CD8-positive, alpha-beta memory T cell (primary cell): ENCODE measurements around the gene SLC9A9. TPM values are rescaled to one million over a fixed set of nuclear protein-coding genes. Genes with fewer than 3 reads are reported as not detected.

Experiments used
- CTCF ChIA-PET: fragments of 350-600 bp; sonication (Branson Sonifier 250); formaldehyde crosslinking; loops from one replicate; lab custom pipeline; 2021; ENCODE audit warnings: antibody characterized with exemption; lab: Charles Lee
- POLR2A ChIA-PET: fragments of 350-600 bp; sonication (Branson Sonifier 250); formaldehyde crosslinking; loops from one replicate; lab custom pipeline; 2021; ENCODE audit warnings: antibody characterized with exemption; lab: Charles Lee
- DNase-seq, 5 donors: peaks; one replicate each; pipeline versions ENCODE4 v3.0.0 to v3.0.0-alpha.2; 2020 to 2022; ENCODE audit warnings: mixed read lengths in 1 of 5
- H3K27ac ChIP-seq: one replicate; pipeline ENCODE4 v1.7.0; 2013; ENCODE audit warnings: low read depth, mild to moderate bottlenecking, low read length, moderate library complexity
- H3K27me3 ChIP-seq: 2 replicates; pipeline ENCODE4 v1.7.0; 2013; ENCODE audit warnings: low read length, mild to moderate bottlenecking; ENCODE audit not compliant: insufficient read depth, poor library complexity, severe bottlenecking
- H3K36me3 ChIP-seq: 2 replicates; pipeline ENCODE4 v1.7.0; 2013; ENCODE audit warnings: mild to moderate bottlenecking, low read length, moderate library complexity; ENCODE audit not compliant: insufficient read depth
- H3K4me1 ChIP-seq: 2 replicates; pipeline ENCODE4 v1.7.0; 2013; ENCODE audit warnings: mild to moderate bottlenecking, low read length, moderate library complexity; ENCODE audit not compliant: insufficient read depth
- H3K4me3 ChIP-seq: 2 replicates; pipeline ENCODE4 v1.7.0; 2013; ENCODE audit warnings: mild to moderate bottlenecking, low read length
- H3K9me3 ChIP-seq: 2 replicates; pipeline ENCODE4 v1.7.0; 2013; ENCODE audit warnings: mild to moderate bottlenecking, low read length
- H3K27ac Mint-ChIP-seq, 8 donors: one replicate each; pipeline ENCODE4 v1.8.0; 2020 to 2021; ENCODE audit warnings: mixed read lengths in 8 of 8, mild to moderate bottlenecking in 6 of 8, inconsistent platforms in 3 of 8, moderate library complexity in 3 of 8
- H3K27me3 Mint-ChIP-seq, 2 donors: one replicate each; pipeline ENCODE4 v1.8.0; 2020 to 2021; ENCODE audit warnings: mixed read lengths in 2 of 2, mild to moderate bottlenecking in 1 of 2, moderate library complexity in 1 of 2
- H3K36me3 Mint-ChIP-seq, 3 donors: one replicate each; pipeline ENCODE4 v1.8.0; 2020 to 2021; ENCODE audit warnings: mixed read lengths in 3 of 3, inconsistent platforms in 1 of 3, mild to moderate bottlenecking in 1 of 3
- H3K4me1 Mint-ChIP-seq, 3 donors: one replicate each; pipeline ENCODE4 v1.8.0; 2020 to 2021; ENCODE audit warnings: mixed read lengths in 3 of 3, inconsistent platforms in 1 of 3, mild to moderate bottlenecking in 1 of 3
- H3K4me3 Mint-ChIP-seq, 7 donors: one replicate each; pipeline ENCODE4 v1.8.0; 2020 to 2021; ENCODE audit warnings: mixed read lengths in 7 of 7, mild to moderate bottlenecking in 6 of 7, moderate library complexity in 4 of 7, inconsistent platforms in 2 of 7
- H3K9me3 Mint-ChIP-seq, 5 donors: one replicate each; pipeline ENCODE4 v1.8.0; 2020 to 2022; ENCODE audit warnings: mixed read lengths in 5 of 5, mild to moderate bottlenecking in 3 of 5, moderate library complexity in 2 of 5, inconsistent platforms in 1 of 5
- polyA plus RNA-seq: library from polyadenylated mRNA; unstranded; fragments of 300-500 nt; fragmentation: Illumina TruSeq; gene quantifications from one replicate; pipeline ENCODE4 v1.2.3, GENCODE V29; 2021
- total RNA-seq, 2 experiments: library from RNA; stranded (reverse); gene quantifications; one replicate each; pipeline ENCODE4 v1.2.3, GENCODE V29; 2021

Gene SLC9A9
- total and polyA plus RNA-seq, 3 experiments from 2014 or later, result 1.2 to 18.0 (median 2.2) TPM

DNA sequence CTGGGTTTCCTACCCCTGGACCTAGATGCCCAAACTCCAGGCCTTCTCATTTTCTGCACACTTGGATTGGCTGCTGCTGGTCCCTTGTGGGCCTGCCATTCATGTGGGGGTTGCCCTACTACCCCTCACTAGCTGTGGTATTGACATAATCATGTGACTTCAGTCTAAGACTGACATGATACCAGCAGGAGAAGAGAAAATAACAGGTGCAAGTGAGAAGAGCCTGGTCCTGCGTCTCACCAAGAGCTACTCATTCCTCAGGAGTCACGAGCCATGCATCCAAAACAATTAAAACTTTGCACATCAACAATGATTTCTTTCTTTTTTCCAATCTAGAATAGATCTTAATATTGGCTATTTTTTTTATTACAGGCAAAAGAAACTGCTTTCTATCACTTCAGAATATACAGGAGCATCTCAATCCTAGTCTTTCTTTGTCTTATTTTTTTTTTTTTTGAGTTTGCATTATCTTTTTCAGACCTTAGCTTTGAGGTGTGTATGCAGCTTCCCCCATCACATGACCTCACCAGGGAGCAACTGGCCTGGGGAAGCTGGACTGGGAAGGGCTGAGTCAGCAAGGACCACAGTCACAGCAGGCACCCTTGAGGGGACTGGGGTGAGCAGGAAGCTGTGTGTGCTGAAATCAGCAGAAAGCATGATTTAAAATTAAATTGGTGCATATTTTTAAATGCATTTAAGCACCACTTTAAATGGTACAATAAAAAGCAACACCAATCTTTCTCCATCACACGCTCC, 27.6 kb downstream of the SLC9A9 start:
- POLR2A ChIA-PET, result no interaction called here
- no peak for DNase-seq
- no peaks in the 10 kb centered on the region for H3K9me3 ChIP-seq
- Mint-ChIP-seq H3K36me3 (peaks cover 4 to 11% (median 8%) of the 10 kb centered on the region in 3 donors), H3K4me3 (no peak overlapping the region), H3K27ac (peak overlapping the region in 2 of 8 donors; percentile 14 to 29), H3K9me3 (peaks cover 0 to 6% (median 0%) of the 10 kb centered on the region in 5 donors), H3K4me1 (peaks cover 17 to 48% (median 29%) of the 10 kb centered on the region in 3 donors), H3K27me3 (no peaks in the 10 kb centered on the region)
- H3K27me3 ChIP-seq, result no peaks in the 10 kb centered on the region
- H3K27ac ChIP-seq, result no peak overlapping the region
- H3K36me3 ChIP-seq, result no peaks in the 10 kb centered on the region
- no peak overlapping the region for H3K4me3 ChIP-seq
- H3K4me1 ChIP-seq, result peaks cover 13% of the 10 kb centered on the region
- CTCF ChIA-PET, result no interaction called here

DNA sequence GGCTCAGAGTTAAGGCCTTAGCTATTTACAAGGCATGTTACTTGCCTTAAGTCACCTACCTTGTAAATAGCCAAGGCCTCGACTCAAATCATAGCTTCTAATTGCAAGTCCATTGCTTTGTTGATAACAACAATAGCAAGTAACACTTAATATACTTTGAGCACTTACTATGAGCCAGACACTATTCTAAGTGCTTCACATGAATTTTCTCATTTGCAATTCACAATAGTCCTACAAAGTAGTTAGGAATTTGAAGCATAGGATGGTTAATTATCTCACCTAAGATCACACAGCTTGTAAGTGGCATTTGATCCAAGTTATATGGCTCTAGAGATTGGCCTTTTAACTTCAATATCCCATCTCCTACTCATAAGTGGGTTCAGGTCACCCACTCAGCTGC, 28.4 kb downstream of the SLC9A9 start:
- Histone ChIP-seq H3K4me3 (no peak overlapping the region), H3K36me3 (no peaks in the 10 kb centered on the region), H3K4me1 (peaks cover 7% of the 10 kb centered on the region), H3K27ac (no peak overlapping the region), H3K27me3 (no peaks in the 10 kb centered on the region), H3K9me3 (no peaks in the 10 kb centered on the region)
- ChIA-PET POLR2A (no interaction called here), CTCF (no interaction called here)
- Mint-ChIP-seq H3K27ac (no peak overlapping the region), H3K36me3 (peaks cover 6 to 11% (median 9%) of the 10 kb centered on the region in 3 donors), H3K9me3 (peaks cover 0 to 6% (median 0%) of the 10 kb centered on the region in 5 donors), H3K27me3 (no peaks in the 10 kb centered on the region), H3K4me3 (no peak overlapping the region), H3K4me1 (peaks cover 14 to 45% (median 25%) of the 10 kb centered on the region in 3 donors)
- no peak for DNase-seq

GRCh38 chr3:143814443-143814889, 33.8 kb downstream of the SLC9A9 start:
- H3K4me1 ChIP-seq, result no peaks in the 10 kb centered on the region
- Mint-ChIP-seq H3K4me3 (peak overlapping the region in 1 of 7 donors; percentile 27), H3K27ac (peak overlapping the region in 2 of 8 donors; percentile 20 to 86)

GRCh38 chr3:143812481-143812880, 35.8 kb downstream of the SLC9A9 start:
- no peaks in the 10 kb centered on the region for H3K36me3 ChIP-seq
- POLR2A ChIA-PET, result no interaction called here
- H3K27ac Mint-ChIP-seq, result no peak overlapping the region

More at GRCh38 chr3:143814443-143814889, 33.8 kb downstream of the SLC9A9 start:
- peaks cover 0 to 6% (median 0%) of the 10 kb centered on the region in 5 donors for H3K9me3 Mint-ChIP-seq
- H3K27me3 ChIP-seq, result no peaks in the 10 kb centered on the region
- no peaks in the 10 kb centered on the region for H3K36me3 ChIP-seq
- no peak overlapping the region for H3K27ac ChIP-seq
- ChIA-PET POLR2A (no interaction called here), CTCF (no interaction called here)
- no peak overlapping the region for H3K4me3 ChIP-seq
- no peaks in the 10 kb centered on the region for H3K27me3 Mint-ChIP-seq
- no peaks in the 10 kb centered on the region for H3K9me3 ChIP-seq
- DNase-seq, result no peak
- peaks cover 7 to 26% (median 15%) of the 10 kb centered on the region in 3 donors for H3K4me1 Mint-ChIP-seq
- H3K36me3 Mint-ChIP-seq, result peaks cover 6 to 16% (median 10%) of the 10 kb centered on the region in 3 donors

GRCh38 chr3:143811602-143812001, 36.7 kb downstream of the SLC9A9 start:
- H3K27me3 Mint-ChIP-seq, result no peaks in the 10 kb centered on the region
- peaks cover 4 to 12% (median 5%) of the 10 kb centered on the region in 3 donors for H3K36me3 Mint-ChIP-seq
- no peak overlapping the region for H3K4me3 Mint-ChIP-seq
- H3K36me3 ChIP-seq, result no peaks in the 10 kb centered on the region
- peaks cover 0 to 3% (median 0%) of the 10 kb centered on the region in 5 donors for H3K9me3 Mint-ChIP-seq
- no peaks in the 10 kb centered on the region for H3K9me3 ChIP-seq
- H3K27ac Mint-ChIP-seq, result no peak overlapping the region
- no peak for DNase-seq
- H3K4me3 ChIP-seq, result no peak overlapping the region
- ChIA-PET CTCF (no interaction called here), POLR2A (no interaction called here)
- H3K4me1 ChIP-seq, result no peaks in the 10 kb centered on the region
- H3K27me3 ChIP-seq, result no peaks in the 10 kb centered on the region
- H3K4me1 Mint-ChIP-seq, result peaks cover 7 to 30% (median 15%) of the 10 kb centered on the region in 3 donors
- no peak overlapping the region for H3K27ac ChIP-seq

More at GRCh38 chr3:143812481-143812880, 35.8 kb downstream of the SLC9A9 start:
- no peak for DNase-seq
- H3K9me3 ChIP-seq, result no peaks in the 10 kb centered on the region
- no peaks in the 10 kb centered on the region for H3K27me3 ChIP-seq
- Mint-ChIP-seq H3K27me3 (no peaks in the 10 kb centered on the region), H3K9me3 (peaks cover 0 to 6% (median 0%) of the 10 kb centered on the region in 5 donors), H3K36me3 (peaks cover 5 to 12% (median 5%) of the 10 kb centered on the region in 3 donors), H3K4me3 (no peak overlapping the region), H3K4me1 (peaks cover 7 to 30% (median 15%) of the 10 kb centered on the region in 3 donors)
- no peak overlapping the region for H3K4me3 ChIP-seq
- no peaks in the 10 kb centered on the region for H3K4me1 ChIP-seq
- CTCF ChIA-PET, result no interaction called here
- H3K27ac ChIP-seq, result no peak overlapping the region

GRCh38 chr3:143810953-143811265, 37.4 kb downstream of the SLC9A9 start:
- peak overlapping the region in 1 of 8 donors; percentile 27 for H3K27ac Mint-ChIP-seq
- H3K9me3 Mint-ChIP-seq, result no peaks in the 10 kb centered on the region

DNA sequence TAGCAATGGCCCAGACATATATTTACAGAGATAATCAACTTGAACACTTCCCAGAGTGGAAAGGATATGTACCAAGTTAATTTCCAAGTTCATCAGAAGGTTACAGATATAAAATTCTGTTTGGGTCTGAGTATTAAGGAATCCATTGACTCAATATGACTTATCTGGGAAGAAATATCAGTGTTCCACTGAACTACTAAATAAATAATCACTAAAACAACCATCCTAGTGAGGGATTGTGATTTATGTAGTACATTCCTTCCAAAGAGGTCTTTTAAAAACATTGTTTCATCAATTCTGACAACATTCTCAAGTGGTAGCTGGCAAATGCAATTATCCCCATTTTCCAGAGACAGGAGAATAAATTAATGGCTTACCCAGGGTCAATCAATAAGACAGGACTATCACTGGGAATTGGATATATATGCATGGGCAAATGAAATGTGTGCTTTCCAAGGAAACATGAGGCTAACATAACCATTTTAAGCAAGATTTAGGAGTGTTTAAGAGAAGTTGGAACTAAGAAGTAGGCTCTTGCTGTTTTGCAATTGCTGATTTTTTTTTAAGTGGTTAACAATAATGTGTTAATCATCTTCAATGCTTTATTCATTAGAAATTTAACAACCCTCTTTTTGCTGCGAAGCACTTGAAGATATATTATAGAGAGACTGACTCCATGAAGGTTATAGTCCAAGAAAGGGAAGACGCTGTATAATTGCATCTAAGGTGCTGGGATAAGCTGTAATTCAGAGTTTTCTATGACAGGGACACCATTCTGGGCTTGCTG, 37.9 kb downstream of the SLC9A9 start:
- no peaks in the 10 kb centered on the region for H3K9me3 ChIP-seq
- H3K27ac Mint-ChIP-seq, result peak overlapping the region in 1 of 8 donors; percentile 27
- H3K36me3 Mint-ChIP-seq, result peaks cover 1 to 12% (median 2%) of the 10 kb centered on the region in 3 donors
- no peaks in the 10 kb centered on the region for H3K4me1 ChIP-seq
- H3K27me3 ChIP-seq, result no peaks in the 10 kb centered on the region
- H3K4me3 ChIP-seq, result no peak overlapping the region
- no peak overlapping the region for H3K27ac ChIP-seq
- no peaks in the 10 kb centered on the region for H3K27me3 Mint-ChIP-seq
- no peaks in the 10 kb centered on the region for H3K9me3 Mint-ChIP-seq
- no peak for DNase-seq
- no peaks in the 10 kb centered on the region for H3K36me3 ChIP-seq
- ChIA-PET CTCF (no interaction called here), POLR2A (no interaction called here)
- H3K4me3 Mint-ChIP-seq, result no peak overlapping the region
- peaks cover 7 to 30% (median 15%) of the 10 kb centered on the region in 3 donors for H3K4me1 Mint-ChIP-seq

More at GRCh38 chr3:143810953-143811265, 37.4 kb downstream of the SLC9A9 start:
- Histone ChIP-seq H3K36me3 (no peaks in the 10 kb centered on the region), H3K27ac (no peak overlapping the region), H3K9me3 (no peaks in the 10 kb centered on the region), H3K27me3 (no peaks in the 10 kb centered on the region), H3K4me3 (no peak overlapping the region), H3K4me1 (no peaks in the 10 kb centered on the region)
- H3K27me3 Mint-ChIP-seq, result no peaks in the 10 kb centered on the region
- no peak for DNase-seq
- no peak overlapping the region for H3K4me3 Mint-ChIP-seq
- ChIA-PET CTCF (no interaction called here), POLR2A (no interaction called here)
- peaks cover 1 to 12% (median 2%) of the 10 kb centered on the region in 3 donors for H3K36me3 Mint-ChIP-seq
- H3K4me1 Mint-ChIP-seq, result peaks cover 7 to 30% (median 15%) of the 10 kb centered on the region in 3 donors
